ENCODE results near the gene ABCD3.
A peak's percentile ranks its signal among the peaks of the same experiment; 100 is the strongest.
"Not testable (repeated sequence)": the region's sequence is repeated elsewhere in the genome, so short reads cannot be mapped to it uniquely, and the experiment has no call there.

ABCD3 gene

DNA sequence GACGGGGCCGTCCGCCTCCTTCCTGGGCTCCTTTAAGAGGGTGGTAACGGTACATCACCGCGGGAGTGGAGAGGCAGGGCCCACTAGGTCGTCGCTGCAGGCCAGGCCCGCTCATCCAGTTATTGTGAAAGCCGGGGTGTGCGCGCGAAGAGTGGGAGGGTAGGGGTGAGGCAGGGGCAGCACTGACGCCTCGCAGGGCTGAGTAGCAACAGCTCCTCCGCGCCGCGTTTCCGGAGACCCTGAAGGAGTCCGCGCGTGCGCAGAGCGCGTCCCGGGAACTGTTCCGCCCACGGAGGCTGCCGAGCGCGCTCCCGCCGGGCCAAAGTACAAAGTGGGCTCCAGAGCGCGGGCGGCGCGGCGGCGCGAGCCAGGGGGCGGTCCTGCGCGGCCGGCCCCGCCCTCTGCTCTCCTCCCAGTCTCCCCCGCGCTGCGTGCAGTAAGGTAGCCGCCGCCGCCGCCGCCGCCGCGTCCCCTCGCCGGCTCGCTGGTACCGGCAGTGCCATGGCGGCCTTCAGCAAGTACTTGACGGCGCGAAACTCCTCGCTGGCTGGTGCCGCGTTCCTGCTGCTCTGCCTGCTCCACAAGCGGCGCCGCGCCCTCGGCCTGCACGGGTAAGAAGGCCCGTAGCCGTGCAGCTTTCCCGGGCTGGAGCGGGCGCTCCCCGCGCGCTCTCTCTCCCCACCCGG is at the start of gene ABCD3:
TSS of gene ABCD3 (plus strand) at position 412 of the 686 bp plus-strand sequence. CDS start at position 502, 90 bp downstream.
- DNase-seq, result peak; percentile 97

DNA sequence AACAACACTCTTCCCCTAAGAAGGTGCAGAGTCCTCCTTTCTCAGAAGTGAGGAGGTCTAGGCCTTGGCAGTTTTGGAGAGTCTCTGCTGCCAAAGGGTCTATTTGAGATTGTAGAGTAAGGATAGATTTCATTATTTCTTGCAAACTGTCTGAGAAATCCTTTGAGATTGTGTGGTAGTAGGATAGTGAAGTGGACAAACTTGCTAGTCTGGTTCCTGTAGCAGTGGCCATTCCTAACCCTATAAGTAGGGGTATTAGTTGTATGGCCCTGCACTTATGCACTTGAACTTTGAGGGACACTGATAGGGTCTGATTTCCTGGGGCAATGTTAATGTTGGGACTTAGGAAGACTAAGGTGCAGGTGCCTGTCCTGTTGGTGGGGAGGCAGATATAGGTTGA is 45.4 kb upstream of the ABCD3 start:
- not testable (repeated sequence) for DNase-seq

DNA sequence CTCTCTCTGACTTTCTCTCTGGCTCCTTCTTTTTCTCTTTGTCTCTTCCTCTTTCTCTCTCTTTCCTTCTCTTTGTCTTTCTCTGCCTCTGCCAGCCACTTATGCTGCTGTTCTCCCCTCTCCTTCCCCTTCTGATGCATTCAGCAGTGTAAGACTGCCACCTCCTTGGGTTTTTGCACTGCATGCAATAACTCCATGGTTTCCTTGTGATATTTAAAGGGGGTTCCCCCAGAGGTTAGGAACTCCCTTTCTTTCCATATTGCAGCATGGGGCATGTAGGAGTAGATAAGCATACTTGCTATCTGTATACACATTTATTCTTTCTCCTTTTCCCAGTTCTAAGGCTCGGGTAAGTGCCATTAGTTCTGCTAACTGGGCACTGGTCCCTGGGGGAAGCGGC is 44.9 kb upstream of the ABCD3 start:
- DNase-seq, result not testable (repeated sequence)

DNA sequence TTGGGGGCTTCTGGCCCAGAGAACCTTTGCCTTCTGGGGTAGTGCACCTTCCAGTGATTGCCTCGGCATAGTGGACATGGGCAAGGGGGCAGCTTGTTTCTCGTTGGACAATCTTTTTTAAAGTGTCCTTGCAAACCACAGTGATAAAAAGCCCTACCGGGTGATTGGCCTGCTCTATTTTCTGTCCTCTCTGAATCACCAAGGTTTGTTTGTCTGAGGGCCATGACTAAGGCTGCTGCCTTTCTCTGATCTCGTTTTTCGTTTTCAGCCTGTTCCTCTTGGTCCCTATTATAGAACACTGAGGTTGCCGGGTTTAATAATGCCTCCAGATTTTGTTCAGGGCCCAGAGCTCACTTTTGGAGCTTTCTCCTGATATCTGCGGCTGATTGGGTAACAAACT is 42.5 kb upstream of the ABCD3 start:
- DNase-seq, result not testable (repeated sequence)

DNA sequence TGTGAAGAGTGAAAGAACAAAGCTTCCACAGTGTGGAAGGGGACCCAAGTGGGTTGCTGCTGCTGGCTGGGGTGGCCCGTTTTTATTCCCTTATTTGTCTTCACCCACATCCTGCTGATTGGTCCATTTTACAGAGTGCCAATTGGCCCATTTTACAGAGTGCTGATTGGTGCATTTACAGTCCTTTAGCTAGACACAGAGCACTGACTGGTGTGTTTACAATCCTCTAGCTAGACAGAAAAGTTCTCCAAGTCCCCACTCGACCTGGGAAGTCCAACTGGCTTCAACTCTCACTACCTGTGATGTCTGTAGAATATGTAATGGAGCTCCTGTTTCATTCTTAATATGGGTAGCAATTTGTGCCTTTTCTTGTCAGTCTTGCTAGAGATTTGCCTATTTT is 39.7 kb upstream of the ABCD3 start:
- not testable (repeated sequence) for DNase-seq

DNA sequence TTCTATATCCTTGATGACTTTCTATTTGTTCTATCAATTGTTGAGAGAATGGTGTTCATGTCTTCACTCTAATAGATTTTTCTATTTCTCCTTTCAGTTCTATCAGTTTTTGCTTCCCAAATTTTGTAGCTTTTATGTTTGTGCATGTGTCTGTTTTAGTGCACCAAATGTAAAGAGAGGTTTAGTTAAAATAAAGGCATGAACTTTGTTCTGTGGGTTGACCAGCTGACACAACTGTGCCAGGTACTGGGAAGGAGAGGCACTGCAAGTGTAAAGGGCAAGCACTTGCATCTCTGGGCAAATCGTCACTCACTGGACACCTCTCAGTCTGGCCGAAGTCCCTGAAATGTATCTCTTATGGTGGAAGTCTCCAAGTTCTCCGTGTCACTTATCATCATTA is 38.6 kb upstream of the ABCD3 start:
- DNase-seq, result no peak

DNA sequence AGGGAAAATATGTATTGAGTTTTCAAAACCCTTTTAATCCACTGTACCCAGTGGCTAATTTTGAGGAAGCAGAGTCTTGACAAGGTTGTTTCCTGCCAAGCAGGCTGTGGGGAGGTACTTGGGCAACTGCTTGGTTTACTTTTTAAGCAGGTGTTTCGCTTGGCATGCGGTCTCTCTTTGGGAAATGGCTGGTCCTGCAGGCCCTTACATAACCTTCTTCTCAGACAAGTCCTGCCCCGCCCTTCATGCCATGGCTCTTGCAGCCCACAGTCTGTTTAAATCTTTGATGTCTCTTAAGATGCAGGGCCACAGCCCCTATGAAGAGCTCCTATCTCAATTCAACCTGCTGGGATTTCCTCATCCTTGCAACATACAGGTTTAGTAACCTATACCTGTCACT is 36.0 kb upstream of the ABCD3 start:
- no peak for DNase-seq

DNA sequence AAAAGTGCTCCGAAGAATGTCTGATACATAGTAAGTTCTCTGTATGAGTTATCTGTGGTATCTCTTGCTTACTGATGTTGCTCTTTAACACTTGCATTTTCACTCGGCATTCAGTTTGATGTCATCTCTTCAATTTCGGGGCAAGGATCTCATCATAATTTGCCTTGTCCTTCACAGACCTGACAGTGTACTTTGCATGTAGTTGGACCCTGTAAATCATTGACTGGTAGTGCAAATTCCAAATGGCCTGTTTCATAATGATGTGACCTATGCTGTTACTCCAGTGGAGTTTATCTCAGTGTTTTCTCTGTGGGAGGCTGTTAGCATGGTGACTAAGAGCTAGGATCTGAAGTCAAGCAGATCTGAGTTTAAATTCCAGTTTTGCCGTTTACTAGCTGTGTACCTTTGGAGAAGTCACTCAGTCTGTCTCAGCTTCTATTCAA is 34.2 kb upstream of the ABCD3 start:
- no peak for DNase-seq

DNA sequence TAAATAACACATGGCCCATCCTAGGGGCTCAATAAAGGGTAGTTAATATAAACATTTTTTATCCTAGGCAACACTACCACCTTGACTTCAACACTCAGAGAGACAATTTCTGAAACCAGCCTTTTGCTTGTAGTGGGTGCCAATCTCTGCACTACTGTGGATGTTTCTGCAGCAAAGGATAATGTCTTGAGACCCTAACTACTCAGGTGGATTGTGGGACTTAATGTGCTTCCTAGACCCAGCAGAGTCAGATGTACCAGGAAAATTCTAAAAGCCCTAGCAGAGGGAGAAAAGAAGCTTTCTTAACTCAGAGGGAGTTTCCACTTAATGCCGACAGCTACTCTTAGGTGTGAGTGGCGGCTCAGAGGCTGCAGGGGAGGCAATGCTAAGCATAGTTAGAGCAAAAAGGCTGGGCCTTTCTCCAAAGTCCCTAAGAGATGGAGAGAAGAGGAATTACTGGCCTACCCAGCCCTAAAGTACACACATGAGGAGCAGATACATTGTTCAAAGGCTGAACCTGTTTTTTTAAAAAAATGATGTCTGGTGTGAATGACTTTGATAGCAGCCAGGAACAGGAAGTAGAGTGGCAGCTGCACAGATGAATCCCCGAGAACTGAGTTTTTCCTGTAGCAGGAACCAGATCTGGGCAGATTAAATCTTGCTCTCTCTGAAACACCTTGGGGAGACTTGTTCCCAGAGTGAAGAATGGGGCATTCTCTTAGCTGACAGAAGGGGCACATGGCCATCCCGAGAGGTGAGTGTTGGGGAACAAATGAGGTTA is 33.5 kb upstream of the ABCD3 start:
- DNase-seq, result no peak

DNA sequence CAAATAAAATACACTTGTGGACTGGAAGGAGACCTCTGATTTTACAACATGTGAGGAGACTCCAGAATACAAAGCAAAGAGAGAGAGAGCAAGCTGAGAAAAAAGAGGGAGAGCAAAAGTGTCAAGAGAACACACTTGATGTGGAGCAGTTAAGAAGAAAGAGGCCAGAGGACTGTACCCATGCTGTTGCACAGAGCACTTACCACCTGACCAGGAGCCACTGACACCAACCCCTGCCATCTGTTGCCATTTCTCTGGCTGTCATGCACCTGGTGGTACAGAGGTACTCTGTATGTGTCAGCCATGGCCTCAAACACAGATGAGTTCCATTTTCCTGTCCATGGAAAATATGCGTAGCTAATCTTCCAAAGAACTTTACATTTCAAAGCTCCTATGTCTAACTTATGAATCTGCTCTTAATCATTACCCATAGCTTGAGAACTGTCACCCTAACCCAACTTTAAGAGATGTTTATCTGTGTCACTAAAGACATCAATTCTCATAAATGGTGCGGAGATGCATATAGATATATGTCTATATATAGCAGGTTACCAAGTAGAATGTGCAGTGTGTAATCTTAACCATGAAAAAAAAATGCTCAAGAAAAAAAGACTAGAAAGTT is 32.8 kb upstream of the ABCD3 start:
- DNase-seq, result no peak

DNA sequence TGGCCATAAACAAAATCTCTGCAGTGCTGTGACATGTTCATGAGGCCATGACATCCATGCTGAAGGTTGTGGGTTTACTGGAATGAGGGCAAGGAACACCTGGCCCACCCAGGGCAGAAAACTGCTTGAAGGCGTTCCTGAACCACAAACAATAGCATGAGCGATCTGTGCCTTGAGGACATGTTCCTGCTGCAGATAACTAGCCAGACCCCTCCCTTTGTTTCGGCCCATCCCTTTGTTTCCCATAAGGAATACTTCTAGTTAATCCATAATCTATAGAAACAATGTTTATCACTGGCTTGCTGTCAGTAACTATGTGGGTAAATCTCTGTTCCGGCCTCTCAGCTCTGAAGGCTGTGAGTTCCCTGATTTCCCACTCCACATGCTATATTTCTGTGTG is 28.9 kb upstream of the ABCD3 start:
- DNase-seq, result no peak

DNA sequence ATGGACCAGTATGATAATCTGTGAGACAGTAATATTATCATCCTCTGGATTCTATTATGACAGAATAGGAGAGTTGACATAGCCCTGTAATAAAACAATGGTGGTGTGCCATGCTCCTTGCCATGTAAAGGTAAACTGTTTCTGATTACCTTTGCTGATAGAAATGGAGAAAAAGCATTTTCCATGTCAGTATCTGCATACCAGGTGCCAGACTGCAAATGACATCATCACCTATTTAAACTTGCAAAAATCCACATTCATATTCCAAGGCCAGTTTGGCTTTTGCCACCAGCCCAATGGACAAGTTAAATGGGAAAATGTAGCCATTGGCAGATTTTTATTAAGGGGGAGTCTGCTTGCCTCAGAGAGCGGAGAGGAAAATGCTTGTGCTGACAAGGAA is 23.9 kb upstream of the ABCD3 start:
- no peak for DNase-seq

DNA sequence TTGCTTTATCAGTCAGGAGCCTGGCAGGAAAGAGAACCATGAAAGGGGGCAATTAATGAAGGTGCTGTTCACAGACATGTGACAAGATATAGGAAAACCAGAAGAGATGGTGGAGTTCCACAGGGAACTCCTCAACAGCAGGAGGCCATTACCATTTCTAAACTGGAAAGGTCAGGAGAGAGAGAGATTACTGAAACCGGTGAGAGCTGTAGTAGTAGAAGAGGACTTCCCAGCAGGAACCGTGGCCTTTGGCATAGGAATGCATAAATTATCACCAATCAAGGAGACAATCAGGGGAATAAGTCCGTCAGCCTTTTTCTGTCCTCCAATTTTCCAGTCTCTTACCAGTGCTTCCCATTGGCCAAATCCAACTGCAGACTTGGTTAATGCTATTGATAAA is 23.0 kb upstream of the ABCD3 start:
- no peak for DNase-seq

DNA sequence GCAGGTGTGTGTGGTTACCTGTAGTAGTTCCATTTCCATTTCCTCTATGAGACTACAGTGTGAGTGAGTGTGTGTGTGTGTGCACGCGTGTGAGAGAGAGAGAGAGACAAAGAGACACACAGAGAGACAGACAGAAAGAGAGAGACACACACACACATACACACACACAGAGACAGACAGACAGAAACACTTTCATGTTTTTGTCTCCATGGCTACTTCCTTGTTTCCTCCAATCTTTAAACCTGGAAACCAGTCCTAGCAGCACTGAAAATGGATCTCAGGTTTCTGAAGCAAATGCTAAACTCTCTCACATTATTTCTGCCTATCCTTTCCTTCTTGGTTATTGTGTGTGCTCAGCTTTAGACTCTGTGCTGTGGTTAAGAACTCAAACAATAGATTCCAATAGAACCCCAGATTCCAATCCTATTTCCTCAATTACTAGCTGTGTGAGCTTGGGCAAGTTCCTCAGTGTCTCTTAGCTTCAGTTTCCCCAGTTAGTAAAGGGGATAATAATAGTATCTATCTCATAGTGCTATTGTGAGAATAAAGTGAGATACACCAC is 22.4 kb upstream of the ABCD3 start:
- DNase-seq, result no peak

DNA sequence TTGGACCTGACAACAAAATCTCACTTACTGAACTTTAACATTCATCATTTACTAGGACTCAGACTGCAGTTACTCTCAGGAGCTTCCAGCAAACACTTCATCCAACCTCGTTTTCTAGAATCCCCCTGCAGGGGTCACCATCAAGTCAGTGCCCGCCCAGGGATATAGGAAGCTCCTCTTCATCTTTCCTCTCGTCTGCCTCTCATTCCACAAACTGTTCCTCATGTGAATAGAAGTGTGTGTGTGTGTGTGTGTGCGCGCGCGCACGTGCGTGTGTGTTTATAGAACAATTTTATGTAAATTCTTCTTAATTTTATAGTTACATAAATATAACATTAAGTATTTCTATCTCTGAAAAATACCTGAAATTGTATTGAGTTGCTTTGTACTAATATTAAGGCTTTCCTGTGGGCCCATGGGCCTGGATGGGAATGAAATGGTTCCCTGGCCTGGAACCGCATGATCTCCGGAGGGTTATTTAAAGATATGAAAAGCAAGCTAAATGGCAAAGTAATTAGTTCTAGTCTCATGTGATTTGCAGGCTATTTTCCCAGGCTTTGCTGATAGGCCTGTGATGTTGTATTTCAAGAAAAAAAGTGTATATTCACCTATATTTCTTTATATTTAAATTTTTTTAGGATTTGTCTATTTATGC is 21.7 kb upstream of the ABCD3 start:
- DNase-seq, result no peak

DNA sequence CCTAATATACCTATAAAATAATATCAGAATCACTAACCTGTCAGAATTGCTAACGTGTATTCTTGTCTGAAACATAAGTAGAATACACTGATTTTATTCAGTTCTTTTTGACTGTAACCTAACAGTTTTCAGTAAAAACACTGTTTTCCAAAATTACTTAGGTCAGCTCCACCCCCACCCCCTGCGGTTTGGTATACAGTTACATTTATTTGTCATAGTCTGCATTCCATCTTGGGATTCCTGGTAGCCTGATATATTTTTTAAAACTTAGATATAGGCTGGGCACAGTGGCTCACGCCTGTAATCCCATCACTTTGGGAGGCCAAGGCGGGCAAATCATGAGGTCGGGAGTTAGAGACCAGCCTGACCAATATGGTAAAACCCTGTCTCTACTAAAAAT is 19.8 kb upstream of the ABCD3 start:
- no peak for DNase-seq

DNA sequence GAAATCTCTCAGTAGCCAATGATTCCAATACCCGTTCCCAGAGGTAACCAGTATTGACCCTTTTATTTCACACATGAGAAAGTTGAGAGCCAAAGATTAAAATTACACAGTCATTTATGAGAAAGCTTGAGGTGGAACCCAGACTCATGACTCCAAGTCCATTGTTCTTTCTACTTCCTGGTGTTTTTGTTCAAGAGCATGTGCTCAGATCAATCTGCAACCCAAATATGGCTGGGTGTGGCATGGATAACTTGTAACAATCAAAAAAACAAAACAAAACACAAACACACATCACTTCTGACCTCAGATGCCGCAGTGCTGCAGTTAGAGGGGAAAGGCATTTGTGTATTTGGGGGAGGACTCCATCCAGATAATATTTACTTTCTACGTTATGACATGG is 18.7 kb upstream of the ABCD3 start:
- DNase-seq, result no peak

DNA sequence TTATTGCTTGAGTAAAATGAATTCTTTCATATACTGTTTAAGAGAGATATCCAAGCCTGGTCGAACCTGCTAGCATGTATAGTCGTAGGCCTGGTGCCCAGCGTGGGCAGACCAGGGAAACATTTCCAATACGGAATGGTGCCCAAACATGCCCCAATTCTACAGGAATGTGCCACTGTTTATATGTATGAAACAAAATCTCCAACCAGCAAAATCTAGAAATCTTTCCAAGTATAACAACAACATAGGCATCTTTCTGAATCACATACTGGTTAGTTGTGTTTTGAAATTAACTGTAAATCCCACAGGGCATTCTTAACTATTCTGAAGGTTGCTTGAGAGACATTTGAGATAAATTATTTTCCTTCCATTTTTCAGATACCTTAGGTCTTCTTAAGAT is 17.0 kb upstream of the ABCD3 start:
- DNase-seq, result no peak

DNA sequence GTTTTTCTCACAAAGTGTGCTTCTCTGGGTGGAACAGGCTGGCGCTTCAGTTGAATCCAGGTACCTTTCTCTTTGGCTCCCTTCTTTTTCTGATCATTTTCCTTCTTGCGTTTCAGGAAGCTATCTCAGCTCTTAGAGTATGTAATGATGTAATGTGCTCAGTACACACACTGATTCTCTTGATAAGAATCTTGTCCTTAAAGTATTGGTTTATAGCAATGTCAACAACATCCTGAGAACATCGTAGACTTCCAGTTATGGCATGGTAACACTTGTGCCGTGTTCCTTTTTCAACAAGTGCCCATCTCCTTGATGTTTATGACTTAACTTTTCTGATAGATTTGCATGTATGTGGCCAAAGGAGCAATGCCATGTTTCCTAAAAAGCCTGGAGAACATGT is 11.7 kb upstream of the ABCD3 start:
- no peak for DNase-seq

DNA sequence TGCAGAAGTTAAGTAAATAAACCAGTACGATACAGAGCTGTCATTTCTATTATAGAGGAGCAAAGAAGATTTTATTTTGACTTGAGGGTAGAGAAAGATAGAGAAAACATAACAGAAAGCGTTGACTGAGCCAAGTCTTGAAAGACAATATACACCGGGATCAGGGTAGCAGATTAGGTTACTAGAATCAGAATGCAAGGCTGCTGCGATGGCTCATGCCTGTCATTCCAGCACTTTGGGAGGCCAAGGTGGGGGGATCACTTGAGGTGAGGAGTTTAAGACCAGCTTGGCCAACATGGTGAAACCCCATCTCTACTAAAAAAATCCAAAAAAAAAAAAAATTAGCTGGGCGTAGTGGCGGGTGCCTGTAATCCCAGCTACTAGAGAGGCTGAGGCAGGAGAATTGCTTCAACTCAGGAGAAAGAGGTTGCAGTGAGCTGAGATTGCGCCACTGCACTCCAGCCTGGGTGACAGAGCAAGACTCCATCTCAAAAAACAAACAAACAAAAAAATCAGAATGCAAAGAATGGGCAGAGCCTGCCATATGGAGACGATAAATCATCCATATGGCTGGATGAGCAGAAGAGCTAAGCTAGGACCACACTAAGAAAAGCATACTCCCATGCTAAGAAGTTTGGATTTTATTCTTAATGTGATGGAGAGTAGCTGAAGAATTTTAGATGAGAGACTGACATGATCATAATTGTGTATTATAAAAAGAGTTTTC is 9.9 kb upstream of the ABCD3 start:
- no peak for DNase-seq

DNA sequence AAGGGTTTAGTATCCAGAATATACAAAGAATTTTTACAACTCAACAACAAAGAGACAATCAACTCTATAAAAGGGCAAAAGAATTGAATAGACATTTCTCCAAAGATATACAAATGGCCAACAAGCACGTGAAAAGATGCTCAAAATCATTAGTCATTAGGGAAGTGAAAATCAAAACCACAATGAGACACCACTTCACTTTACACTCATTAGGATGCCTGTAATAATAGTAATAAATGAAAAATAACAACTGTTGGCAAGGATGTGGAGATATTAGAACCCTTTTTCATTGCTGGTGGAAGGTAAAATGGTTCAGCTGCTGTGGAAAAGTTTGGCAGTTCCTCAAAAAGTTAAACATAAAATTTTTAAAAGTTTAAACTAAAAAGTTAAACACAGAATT is 7.0 kb upstream of the ABCD3 start:
- DNase-seq, result no peak

DNA sequence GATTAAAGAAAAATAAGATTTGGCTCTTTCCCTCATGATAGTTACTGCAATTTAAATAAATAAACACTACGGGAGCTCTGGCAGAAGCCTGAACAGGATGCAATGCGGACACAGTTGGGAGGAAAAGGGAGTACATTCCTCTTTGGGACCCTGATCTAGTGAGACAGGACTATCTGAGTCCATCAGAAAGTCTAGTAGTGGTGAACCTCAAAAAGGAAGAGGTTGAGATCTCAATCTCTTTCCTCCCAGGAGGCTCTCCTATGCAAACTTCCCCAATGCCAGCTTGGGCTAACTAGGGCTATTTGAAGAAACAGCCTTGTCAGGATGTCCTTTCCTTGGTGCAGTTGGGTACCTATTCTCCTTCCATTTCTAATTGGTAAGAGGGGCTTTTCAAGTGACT is 4.9 kb upstream of the ABCD3 start:
- no peak for DNase-seq

All from activated naive CD4-positive, alpha-beta T cell treated with Interleukin-2 at 50 U/mL for 16 hours (primary cell).